Type B pancreatic cell (in vitro differentiated cells): Measurements from ENCODE around the gene COQ2. TPM values are rescaled to one million over a fixed set of nuclear protein-coding genes. Genes with fewer than 3 reads are reported as not detected.

Source experiments
- DNase-seq: peaks from one replicate; pipeline ENCODE4 v3.0.0; 2021; ENCODE audit warnings: mixed read lengths; ENCODE audit not compliant: unreplicated experiment; ENCODE audit errors: extremely low spot score
- H3K27ac Mint-ChIP-seq: 2 replicates; pipeline ENCODE4 v1.8.0; 2021; ENCODE audit warnings: mild to moderate bottlenecking, mixed read lengths
- H3K27me3 Mint-ChIP-seq: 2 replicates; pipeline ENCODE4 v1.8.0; 2021; ENCODE audit warnings: mixed read lengths
- H3K36me3 Mint-ChIP-seq: 2 replicates; pipeline ENCODE4 v1.8.0; 2021; ENCODE audit warnings: mixed read lengths
- H3K4me1 Mint-ChIP-seq: one replicate; pipeline ENCODE4 v1.8.0; 2021; ENCODE audit warnings: mixed read lengths; ENCODE audit not compliant: unreplicated experiment
- H3K4me3 Mint-ChIP-seq: 2 replicates; pipeline ENCODE4 v1.8.0; 2021; ENCODE audit warnings: mild to moderate bottlenecking, mixed read lengths
- H3K9me3 Mint-ChIP-seq: 2 replicates; pipeline ENCODE4 v1.8.0; 2021; ENCODE audit warnings: mixed read lengths
- CTCF ChIP-seq: fragments of 200-600 bp; sonication (generic); conservative IDR thresholded peaks from 2 replicates; pipeline ENCODE4 v1.5.0; 2021; ENCODE audit warnings: antibody characterized with exemption, mild to moderate bottlenecking
- total RNA-seq: library from RNA; stranded (reverse); gene quantifications from 2 replicates; pipeline ENCODE4 v1.2.1, GENCODE V29; 2021; ENCODE audit warnings: low replicate concordance

The COQ2 gene
- total RNA-seq, 1 donor from 2014 or later: 16.5 TPM

- H3K27ac Mint-ChIP-seq: no peak overlapping the region
- no peak for DNase-seq
- no peak for TF ChIP-seq CTCF
- no peaks in the 10 kb centered on the region for H3K27me3 Mint-ChIP-seq
- no peaks in the 10 kb centered on the region for H3K4me1 Mint-ChIP-seq
- no peak overlapping the region for H3K4me3 Mint-ChIP-seq
- H3K9me3 Mint-ChIP-seq: no peaks in the 10 kb centered on the region
- H3K36me3 Mint-ChIP-seq: no peaks in the 10 kb centered on the region
These were observed 59.9 kb downstream of the COQ2 start for GRCh38 chr4:83224502-83225197.

GRCh38 chr4:83223781-83224180 lies 60.8 kb downstream of the COQ2 start:
- DNase-seq: no peak
- H3K9me3 Mint-ChIP-seq: no peaks in the 10 kb centered on the region
- H3K4me3 Mint-ChIP-seq: no peak overlapping the region
- H3K27me3 Mint-ChIP-seq: no peaks in the 10 kb centered on the region
- H3K27ac Mint-ChIP-seq: no peak overlapping the region
- no peak for TF ChIP-seq CTCF
- no peaks in the 10 kb centered on the region for H3K36me3 Mint-ChIP-seq
- peaks cover 7% of the 10 kb centered on the region for H3K4me1 Mint-ChIP-seq

GRCh38 chr4:83221897-83222441 lies 62.6 kb downstream of the COQ2 start:
- peaks cover 6% of the 10 kb centered on the region for H3K9me3 Mint-ChIP-seq
- TF ChIP-seq CTCF: no peak
- H3K4me1 Mint-ChIP-seq: peaks cover 15% of the 10 kb centered on the region
- H3K27me3 Mint-ChIP-seq: no peaks in the 10 kb centered on the region
- no peaks in the 10 kb centered on the region for H3K36me3 Mint-ChIP-seq
- H3K27ac Mint-ChIP-seq: no peak overlapping the region
- no peak overlapping the region for H3K4me3 Mint-ChIP-seq
- DNase-seq: no peak

DNA sequence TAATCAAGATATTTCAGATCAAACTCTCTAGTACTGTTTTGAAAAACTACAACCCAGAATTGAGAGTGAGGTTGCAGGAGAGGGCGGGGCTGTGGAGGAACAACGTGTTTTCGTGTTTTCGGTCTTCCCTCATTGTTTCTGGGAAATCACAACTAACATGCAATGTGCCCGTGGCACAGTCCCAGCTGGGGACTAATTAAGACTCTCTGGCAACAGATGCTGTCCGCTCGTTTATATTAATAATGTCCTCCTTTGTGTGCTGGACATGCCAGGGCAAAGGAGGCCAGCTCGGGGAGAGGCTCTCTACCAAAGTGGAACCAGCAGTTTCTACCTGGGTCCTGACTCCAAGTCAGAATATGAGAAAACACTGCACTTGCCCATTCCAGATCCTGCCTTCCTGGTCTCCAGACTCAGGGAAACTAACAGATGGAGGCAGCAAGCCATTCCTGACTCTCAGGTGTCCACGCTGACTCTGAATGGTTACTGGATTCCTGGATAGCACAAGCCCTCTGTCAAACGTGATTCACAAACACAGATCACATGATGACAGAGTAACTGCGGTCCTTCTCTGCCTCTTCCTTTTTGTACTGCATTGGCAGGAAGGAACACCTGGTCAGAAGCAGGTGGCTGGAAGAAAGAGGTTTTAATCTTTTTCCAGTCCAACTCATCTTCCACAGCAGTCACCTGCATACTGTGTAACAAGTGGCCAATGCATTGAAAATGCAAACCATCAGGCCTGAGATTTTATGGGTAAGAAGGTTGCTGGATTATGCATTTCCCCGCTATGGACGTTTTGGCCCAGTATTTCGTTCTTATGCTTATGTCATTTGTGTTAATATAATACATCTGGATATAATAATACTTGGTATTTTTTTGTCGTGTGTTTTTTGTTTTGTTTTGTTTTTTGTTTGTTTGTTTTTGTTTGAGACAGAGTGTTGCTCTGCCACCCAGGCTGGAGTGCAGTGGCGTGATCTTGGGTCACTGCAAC lies 65.0 kb downstream of the COQ2 start:
- peak overlapping the region; percentile 64 for H3K27ac Mint-ChIP-seq
- no peaks in the 10 kb centered on the region for H3K27me3 Mint-ChIP-seq
- no peak for TF ChIP-seq CTCF
- H3K4me1 Mint-ChIP-seq: peaks cover 15% of the 10 kb centered on the region
- no peaks in the 10 kb centered on the region for H3K36me3 Mint-ChIP-seq
- peaks cover 6% of the 10 kb centered on the region for H3K9me3 Mint-ChIP-seq
- H3K4me3 Mint-ChIP-seq: no peak overlapping the region
- DNase-seq: no peak

- no peaks in the 10 kb centered on the region for H3K36me3 Mint-ChIP-seq
- H3K9me3 Mint-ChIP-seq: peaks cover 6% of the 10 kb centered on the region
- no peaks in the 10 kb centered on the region for H3K27me3 Mint-ChIP-seq
- peaks cover 15% of the 10 kb centered on the region for H3K4me1 Mint-ChIP-seq
- no peak for DNase-seq
- no peak for TF ChIP-seq CTCF
- peak overlapping the region; percentile 76 for H3K27ac Mint-ChIP-seq
- peak overlapping the region; percentile 31 for H3K4me3 Mint-ChIP-seq
These were observed 66.7 kb downstream of the COQ2 start for GRCh38 chr4:83217721-83218522.
